Measurements from ENCODE around the gene MAGEA6.
"Not testable (repeated sequence)": the region's sequence is repeated elsewhere in the genome, so short reads cannot be mapped to it uniquely, and the experiment has no call there.

MAGEA6 gene

GRCh38 chrX:152769549-152770289 lies at the start of gene MAGEA6:
Gene MAGEA6, minus strand, starts transcription at chrX:152769689. Its CDS starts 2,039 bp downstream, at chrX:152767650.
- FAIRE-seq: peak; percentile 100
- not testable (repeated sequence) for DNase-seq (ENCODE audit: insufficient read length, low spot score)

GRCh38 chrX:152819266-152819665 lies 49.8 kb upstream of the MAGEA6 start:
- DNase-seq (ENCODE audit: insufficient read length, low spot score) (no peak), FAIRE-seq (no peak)
- TF ChIP-seq CTCF (IDR thresholded peaks at IDR 0.05; ENCODE audit: insufficient read depth, missing control alignments): no peak

GRCh38 chrX:152818356-152818755 lies 48.9 kb upstream of the MAGEA6 start:
- no peak for TF ChIP-seq CTCF (IDR thresholded peaks at IDR 0.05; ENCODE audit: insufficient read depth, missing control alignments)
- FAIRE-seq: no peak
- DNase-seq (ENCODE audit: insufficient read length, low spot score): no peak

GRCh38 chrX:152817078-152817764 lies 47.7 kb upstream of the MAGEA6 start:
- TF ChIP-seq CTCF (IDR thresholded peaks at IDR 0.05; ENCODE audit: insufficient read depth, missing control alignments): peak; percentile 39
- DNase-seq (ENCODE audit: insufficient read length, low spot score) (no peak), FAIRE-seq (no peak)

- FAIRE-seq: no peak
- no peak for TF ChIP-seq CTCF (IDR thresholded peaks at IDR 0.05; ENCODE audit: insufficient read depth, missing control alignments)
These were observed 44.6 kb upstream of the MAGEA6 start for GRCh38 chrX:152814048-152814447.

GRCh38 chrX:152813206-152813605 lies 43.7 kb upstream of the MAGEA6 start:
- TF ChIP-seq CTCF (IDR thresholded peaks at IDR 0.05; ENCODE audit: insufficient read depth, missing control alignments): no peak
- no peak for DNase-seq (ENCODE audit: insufficient read length, low spot score)
- peak; percentile 25 for FAIRE-seq

More at GRCh38 chrX:152814048-152814447, 44.6 kb upstream of the MAGEA6 start:
- no peak for DNase-seq (ENCODE audit: insufficient read length, low spot score)

GRCh38 chrX:152810403-152810802 lies 40.9 kb upstream of the MAGEA6 start:
- no peak for TF ChIP-seq CTCF (IDR thresholded peaks at IDR 0.05; ENCODE audit: insufficient read depth, missing control alignments)
- DNase-seq (ENCODE audit: insufficient read length, low spot score) (no peak), FAIRE-seq (no peak)

Measured in D721Med (cell line).